GM12878 (cell line): ENCODE results near the gene CORO7. TPM values are rescaled to one million over a fixed set of nuclear protein-coding genes. Genes with fewer than 3 reads are reported as not detected.

Experiments
- ATAC-seq: fragments of 200-7000 bp; cut with Tn5 transposase; 3 replicates; pipeline ENCODE4 v1.9.1; 2020; ENCODE audit warnings: mild to moderate bottlenecking, moderate library complexity
- BruUV-seq: library from RNA; stranded (reverse); fragments of 400-500 nt; replicated peaks from 2 replicates; lab custom pipeline; 2021; lab: Mats Ljungman, UMichigan
- CTCF ChIA-PET: fragments of 300-600 bp; sonication (Branson Sonifier 250); formaldehyde crosslinking; extraction: SDS; loops from one replicate; lab custom pipeline; 2021; ENCODE audit warnings: inconsistent platforms; lab: Yijun Ruan, JAX
- POLR2A ChIA-PET: fragments of 350-600 bp; formaldehyde crosslinking; extraction: SDS; loops from one replicate; lab custom pipeline; 2021; ENCODE audit warnings: inconsistent platforms; lab: Charles Lee
- RAD21 ChIA-PET: fragments of 300-600 bp; sonication (Branson Sonifier 250); formaldehyde crosslinking; loops from one replicate; lab custom pipeline; 2023; ENCODE audit warnings: antibody characterized with exemption; ENCODE audit not compliant: unreplicated experiment; lab: Charles Lee
- SMC1A ChIA-PET: fragments of 300-600 bp; sonication (Branson Sonifier 250); formaldehyde crosslinking; loops from one replicate; lab custom pipeline; 2023; ENCODE audit not compliant: unreplicated experiment, uncharacterized antibody; lab: Charles Lee
- DNase-seq: peaks from one replicate; pipeline ENCODE4 v3.0.0-alpha.2; 2011; ENCODE audit warnings: low read depth, low spot score
- FAIRE-seq: peaks from 3 replicates; lab custom pipeline; 2011; peaks lifted over from hg19 to GRCh38; lab: Jason Lieb, UNC
- H2AFZ ChIP-seq: 2 replicates; pipeline ENCODE4 v1.6.0; 2011; ENCODE audit warnings: low read depth, low read length, control low read depth; ENCODE audit not compliant: control insufficient read depth
- H3K27ac ChIP-seq: 2 replicates; pipeline ENCODE4 v1.5.1; 2011; ENCODE audit warnings: control low read depth; ENCODE audit not compliant: control insufficient read depth, insufficient read depth
- H3K27me3 ChIP-seq, 2 experiments: replicated peaks in 1 of 2; 2 replicates each; pipeline versions ENCODE4 v1.6.0 to v1.6.1; 2011; ENCODE audit warnings: low read length in 1 of 2; ENCODE audit not compliant: control insufficient read depth in 2 of 2, insufficient read depth in 2 of 2
- H3K36me3 ChIP-seq, 2 experiments: 2 replicates each; pipeline ENCODE4 v1.5.1; 2011; ENCODE audit warnings: low read length in 1 of 2; ENCODE audit not compliant: control insufficient read depth in 2 of 2, insufficient read depth in 2 of 2
- H3K4me1 ChIP-seq: 2 replicates; pipeline ENCODE4 v1.6.1; 2011; ENCODE audit warnings: mild to moderate bottlenecking, low read length, moderate library complexity, mixed read lengths; ENCODE audit not compliant: control insufficient read depth, insufficient read depth
- H3K4me2 ChIP-seq: 2 replicates; pipeline ENCODE4 v1.6.0; 2011; ENCODE audit warnings: control low read depth; ENCODE audit not compliant: control insufficient read depth, insufficient read depth
- H3K4me3 ChIP-seq: fragments of 200-600 bp; sonication (generic); 2 replicates; pipeline ENCODE4 v1.5.1; 2016
- H3K79me2 ChIP-seq: 2 replicates; pipeline ENCODE4 v1.6.0; 2011; ENCODE audit warnings: low read length; ENCODE audit not compliant: control insufficient read depth, insufficient read depth
- H3K9ac ChIP-seq: 2 replicates; pipeline ENCODE4 v1.8.0; 2011; ENCODE audit warnings: low read length, control low read depth, mixed read lengths; ENCODE audit not compliant: control insufficient read depth, insufficient read depth
- H3K9me3 ChIP-seq: replicated peaks from 3 replicates; pipeline ENCODE4 v1.5.1; 2011; ENCODE audit warnings: mild to moderate bottlenecking, low read length; ENCODE audit not compliant: control insufficient read depth, insufficient read depth
- H4K20me1 ChIP-seq: 2 replicates; pipeline ENCODE4 v1.6.0; 2011; ENCODE audit not compliant: control insufficient read depth, insufficient read depth
- ATF2 ChIP-seq: IDR thresholded peaks from 2 replicates; pipeline ENCODE4 v1.6.1; 2012; ENCODE audit warnings: low read length, inconsistent platforms
- BMI1 ChIP-seq: fragments of 450-650 bp; IDR thresholded peaks from 2 replicates; pipeline ENCODE4 v1.6.1; 2016; ENCODE audit warnings: mild to moderate bottlenecking, moderate library complexity, borderline replicate concordance
- CBX5 ChIP-seq: sonication (generic); IDR thresholded peaks from 2 replicates; pipeline ENCODE4 v1.6.1; 2016; ENCODE audit warnings: low read depth, moderate library complexity, mild to moderate bottlenecking, inconsistent platforms
- CTCF ChIP-seq, 3 experiments: IDR thresholded peaks in 2 of 3; conservative IDR thresholded peaks in 1 of 3; 2 replicates each; pipeline ENCODE4 v1.5.1; 2011; ENCODE audit warnings: low read depth in 3 of 3, low read length in 3 of 3, mild to moderate bottlenecking in 3 of 3, control low read depth in 2 of 3, moderate library complexity in 2 of 3, inconsistent platforms in 1 of 3, mixed read lengths in 1 of 3; ENCODE audit not compliant: control insufficient read depth in 2 of 3, insufficient read depth in 1 of 3; ENCODE audit errors: extremely low read depth in 1 of 3
- JUND ChIP-seq: IDR thresholded peaks from 2 replicates; pipeline ENCODE4 v1.6.1; 2012; ENCODE audit warnings: low read depth, mild to moderate bottlenecking, low read length, improper control_type of control experiment, moderate library complexity
- KAT2A ChIP-seq: conservative IDR thresholded peaks from 2 replicates; pipeline ENCODE4 v1.6.1; 2011; ENCODE audit warnings: low read depth, low read length; ENCODE audit not compliant: control insufficient read depth
- MTA2 ChIP-seq: fragments of 450-650 bp; IDR thresholded peaks from 2 replicates; pipeline ENCODE4 v1.6.1; 2016; ENCODE audit warnings: low read depth, mild to moderate bottlenecking, moderate library complexity
- NFYA ChIP-seq: IDR thresholded peaks from 2 replicates; pipeline ENCODE4 v1.6.1; 2011; ENCODE audit warnings: low read depth, mild to moderate bottlenecking, low read length, improper control_type of control experiment, borderline replicate concordance
- NR2F1 ChIP-seq: fragments of 450-650 bp; conservative IDR thresholded peaks from 2 replicates; pipeline ENCODE4 v1.6.1; 2017; ENCODE audit warnings: mild to moderate bottlenecking
- NRF1 ChIP-seq: conservative IDR thresholded peaks from 2 replicates; pipeline ENCODE4 v1.6.1; 2011; ENCODE audit warnings: mild to moderate bottlenecking, low read depth, low read length, improper control_type of control experiment
- PAX8 ChIP-seq: fragments of 450-650 bp; IDR thresholded peaks from 2 replicates; pipeline ENCODE4 v1.6.1; 2017; ENCODE audit warnings: mild to moderate bottlenecking, moderate library complexity
- USF1 ChIP-seq: IDR thresholded peaks from 2 replicates; pipeline ENCODE4 v1.6.1; 2011; ENCODE audit warnings: borderline replicate concordance, low read depth, mild to moderate bottlenecking, moderate library complexity, mixed read lengths, low read length; ENCODE audit not compliant: insufficient read depth; ENCODE audit errors: extremely low read length
- USF2 ChIP-seq: IDR thresholded peaks from 2 replicates; pipeline ENCODE4 v1.6.1; 2011; ENCODE audit warnings: low read depth, low read length, improper control_type of control experiment, borderline replicate concordance
- ZBTB11 ChIP-seq: fragments of 450-650 bp; formaldehyde crosslinking; IDR thresholded peaks from 2 replicates; pipeline ENCODE4 v1.5.0; 2022; ENCODE audit warnings: mild to moderate bottlenecking, missing genetic modification characterization
- WGBS: methylation state at CpG from one replicate; pipeline ENCODE4 v1.1.6; 2016; ENCODE audit warnings: low lambda C conversion rate; ENCODE audit not compliant: insufficient replicate concordance, insufficient coverage; ENCODE audit errors: missing lambda C conversion rate; 5-methylcytosine and 5-hydroxymethylcytosine counted together
- in situ Hi-C: fragments of 300-500 bp; cut with MboI; formaldehyde crosslinking; loops from 9 replicates; pipeline ENCODE4 v1.14.3; 2018; ENCODE audit warnings: mixed read lengths
- intact Hi-C: fragments of 100-400 bp; cut with micrococcal nuclease; formaldehyde crosslinking; loops from one replicate; pipeline ENCODE4 v1.14.2; 2022; ENCODE audit not compliant: unreplicated experiment
- polyA plus RNA-seq, 11 experiments: library from polyadenylated mRNA; depleted of rRNA in 4 of 11; unstranded in 6 of 11; stranded (reverse) in 5 of 11; fragments of >200 nt; fragmentation: Nextera tagmentation in 4 of 11; fragmentation: Illumina TruSeq in 1 of 11; extraction: Ambion mirVana in 4 of 11; extraction: Trizol in 1 of 11; gene quantifications; 1 replicate in 1 of 11; 2 replicates in 10 of 11; pipeline versions ENCODE4 v1.2.1 to v1.2.3, GENCODE V29; 2011 to 2016; ENCODE audit warnings: inconsistent platforms in 2 of 11, missing spikeins in 2 of 11, low read depth in 1 of 11
- total RNA-seq, 4 experiments: library from RNA; depleted of rRNA in 3 of 4; stranded (reverse); fragments of >200 nt in 3 of 4; fragmentation: Illumina TruSeq in 1 of 4; extraction: Trizol in 1 of 4; gene quantifications; 2 replicates each; pipeline versions ENCODE4 v1.2.1 to v1.2.3, GENCODE V29; 2013 to 2021

CORO7 gene
- total and polyA plus RNA-seq, 10 of the 15 experiments (the other 5 are each of a cell fraction or from before 2014, with no cell fraction given): 0.64 to 89.2 (median 43.7) TPM

- Histone ChIP-seq H3K79me2 (peaks cover under 1% of the 10 kb centered on the region), H3K4me2 (no peak overlapping the region), H2AFZ (no peak overlapping the region), H4K20me1 (no peaks in the 10 kb centered on the region), H3K4me3 (no peak overlapping the region), H3K4me1 (no peaks in the 10 kb centered on the region), H3K27me3 (no peaks in the 10 kb centered on the region), H3K9ac (no peak overlapping the region), H3K27ac (no peak overlapping the region), H3K9me3 (no peaks in the 10 kb centered on the region), H3K36me3 (peaks cover 0 to 19% of the 10 kb centered on the region in 2 experiments; a peak in 3 of 4 replicates)
- SMC1A ChIA-PET: no interaction called here
- POLR2A ChIA-PET: no interaction called here
- DNase-seq (no peak), FAIRE-seq (no peak), ATAC-seq (no peak)
- CTCF ChIA-PET: interaction anchor here (0.6 kb wide), 1 partner anchor 37 kb away, joined by 3 read pairs; no protein-coding TSS in a partner anchor
- no TSS peak for BruUV-seq
- 89% methylated on average over 10 of the region's 10 CpGs for WGBS
- intact Hi-C loops: loop anchor here (10.0 kb wide), 1 partner anchor 134 kb away; no protein-coding TSS in a partner anchor
- in situ Hi-C loops: no loop called here
- RAD21 ChIA-PET: no interaction called here
- TF ChIP-seq ATF2 (no peak), JUND (no peak), CBX5 (no peak), USF2 (no peak), NRF1 (no peak), NFYA (no peak), BMI1 (no peak), CTCF (IDR thresholded peaks at IDR 0.05 in 2 of 3, conservative IDR thresholded peaks at IDR 0.05 in 1 of 3; ENCODE audit: control insufficient read depth in 2 of 3, extremely low read depth in 1 of 3, insufficient read depth in 1 of 3, low read depth in 3 of 3, low read length in 3 of 3) (no peak), USF1 (no peak), PAX8 (no peak), MTA2 (no peak), ZBTB11 (CRISPR knock-in tag) (no peak), NR2F1 (no peak), KAT2A (no peak)
Measured at GRCh38 chr16:4338712-4339299, 77.6 kb downstream of the CORO7 start.
